Measurements from ENCODE around the gene NEGR1.

NEGR1 gene

GRCh38 chr1:71666609-71667008 lies 615.7 kb downstream of the NEGR1 start:
- no peak for DNase-seq

GRCh38 chr1:71660411-71660810 lies 621.9 kb downstream of the NEGR1 start:
- DNase-seq, result no peak

GRCh38 chr1:71657891-71658679 lies 624.3 kb downstream of the NEGR1 start:
- DNase-seq, result no peak

GRCh38 chr1:71656902-71657301 lies 625.4 kb downstream of the NEGR1 start:
- no peak for DNase-seq

DNA sequence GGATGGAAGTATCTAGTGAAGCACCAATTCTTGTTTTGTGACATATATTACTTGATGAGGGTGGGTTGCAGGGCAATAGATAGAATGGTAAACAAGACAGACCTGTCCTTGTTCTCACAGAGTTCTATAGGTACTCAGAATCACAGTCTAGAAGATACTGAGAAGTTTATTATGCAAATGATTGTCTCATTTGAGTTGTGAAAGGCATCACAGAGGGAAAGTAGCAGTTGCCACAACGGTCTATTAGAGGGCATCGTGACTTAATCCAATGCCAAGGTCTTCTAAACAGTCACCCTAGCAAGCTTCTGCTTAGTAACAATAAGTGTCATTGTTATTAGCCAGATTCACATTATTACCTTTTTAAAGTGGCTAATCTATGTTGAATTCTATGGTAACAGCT lies 626.7 kb downstream of the NEGR1 start:
- DNase-seq, result no peak

- no peak for DNase-seq
Measured at GRCh38 chr1:71653952-71654351, 628.4 kb downstream of the NEGR1 start.

DNA sequence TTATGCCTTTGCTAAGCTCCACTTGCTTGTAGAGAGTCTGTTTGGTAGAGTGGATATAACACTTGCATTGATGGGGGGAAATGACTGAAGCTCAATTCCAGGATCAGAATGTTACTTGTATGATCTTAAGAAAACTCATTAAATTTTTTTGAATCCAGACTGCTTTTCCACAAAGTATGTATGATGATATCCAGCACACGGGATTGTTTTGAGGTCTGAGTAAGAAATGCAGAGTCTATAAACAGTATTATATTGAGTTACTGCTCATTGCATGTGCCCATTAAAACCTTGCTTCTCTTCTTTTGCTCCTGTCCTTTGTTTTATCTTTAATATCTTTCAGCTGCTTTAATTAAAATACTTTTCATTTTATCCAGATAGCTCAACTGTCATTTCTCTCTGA lies 631.1 kb downstream of the NEGR1 start:
- DNase-seq, result no peak

- no peak for DNase-seq
Measured at GRCh38 chr1:71650119-71650518, 632.2 kb downstream of the NEGR1 start.

GRCh38 chr1:71649608-71650007 lies 632.7 kb downstream of the NEGR1 start:
- no peak for DNase-seq

GRCh38 chr1:71647513-71648300 lies 634.6 kb downstream of the NEGR1 start:
- no peak for DNase-seq

- no peak for DNase-seq
Measured at GRCh38 chr1:71645015-71645414, 637.3 kb downstream of the NEGR1 start.

GRCh38 chr1:71641903-71642302 lies 640.4 kb downstream of the NEGR1 start:
- no peak for DNase-seq

GRCh38 chr1:71640998-71641397 lies 641.3 kb downstream of the NEGR1 start:
- no peak for DNase-seq

DNA sequence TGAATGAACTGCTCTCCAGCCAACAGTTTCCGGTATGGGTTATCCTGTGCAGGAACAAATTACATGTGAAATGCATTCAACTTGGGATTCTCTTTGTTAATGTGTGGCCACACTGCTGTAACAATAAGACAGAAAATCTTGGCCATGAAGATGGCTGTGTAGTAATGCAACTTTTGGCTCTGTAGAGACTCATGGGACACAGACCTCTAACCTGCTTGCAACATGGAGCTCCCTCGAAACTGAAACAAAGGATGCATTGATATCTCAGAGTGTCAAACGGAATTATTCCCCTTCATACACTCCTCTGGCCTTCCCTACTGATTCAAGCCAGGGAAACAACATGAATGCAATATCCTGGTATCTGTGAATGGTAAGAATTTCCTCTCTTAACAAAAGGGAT lies 642.2 kb downstream of the NEGR1 start:
- DNase-seq, result no peak

DNA sequence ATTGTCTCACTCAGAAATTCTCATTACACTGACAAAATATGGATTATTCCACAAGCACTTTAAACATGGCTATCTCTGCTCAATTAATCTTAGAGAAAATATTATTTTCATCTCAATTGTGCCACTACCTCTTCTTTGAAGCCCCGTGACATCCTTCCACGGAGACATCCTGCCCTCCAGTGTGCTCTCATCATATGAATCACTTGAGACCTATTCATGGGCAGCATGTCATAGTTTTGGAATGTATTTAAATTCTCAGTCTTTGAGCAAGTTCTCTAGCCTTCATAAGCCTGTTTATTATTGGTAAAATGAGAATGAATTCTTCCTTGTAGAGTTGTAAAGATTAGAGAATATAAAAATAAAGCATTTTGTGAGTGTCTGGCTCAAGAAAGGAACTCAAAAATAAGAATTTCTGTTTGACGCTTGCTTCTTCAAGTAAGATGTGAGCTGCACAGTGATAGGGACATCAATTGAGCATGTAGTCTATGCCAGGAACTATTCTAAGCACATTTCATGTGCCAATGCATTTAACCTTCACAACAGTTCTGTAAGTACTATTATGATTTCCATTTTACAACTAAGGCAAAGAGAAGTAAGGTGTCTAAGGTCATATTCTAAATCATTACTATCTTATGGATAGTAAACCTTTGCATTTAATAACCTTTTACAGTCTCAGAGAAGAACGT lies 644.1 kb downstream of the NEGR1 start:
- DNase-seq, result no peak

DNA sequence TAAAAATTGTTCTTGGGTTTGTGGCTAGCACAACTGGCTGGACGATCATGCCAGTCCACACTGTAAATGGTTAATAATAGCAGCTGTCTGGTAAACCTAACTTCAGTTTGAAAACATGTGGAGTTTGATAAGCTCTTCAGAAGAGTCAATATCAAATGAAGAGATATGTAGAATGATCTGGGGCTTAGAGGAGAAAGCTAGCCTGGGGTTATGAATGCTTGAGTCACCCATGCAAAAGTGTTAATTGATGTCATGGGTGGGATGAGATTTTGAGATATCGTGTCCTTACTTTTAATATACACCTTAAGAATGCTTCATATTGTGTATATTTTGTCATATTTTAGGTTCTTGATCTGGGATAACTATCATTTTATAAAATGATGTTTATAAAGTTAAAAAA lies 646.8 kb downstream of the NEGR1 start:
- DNase-seq, result no peak

DNA sequence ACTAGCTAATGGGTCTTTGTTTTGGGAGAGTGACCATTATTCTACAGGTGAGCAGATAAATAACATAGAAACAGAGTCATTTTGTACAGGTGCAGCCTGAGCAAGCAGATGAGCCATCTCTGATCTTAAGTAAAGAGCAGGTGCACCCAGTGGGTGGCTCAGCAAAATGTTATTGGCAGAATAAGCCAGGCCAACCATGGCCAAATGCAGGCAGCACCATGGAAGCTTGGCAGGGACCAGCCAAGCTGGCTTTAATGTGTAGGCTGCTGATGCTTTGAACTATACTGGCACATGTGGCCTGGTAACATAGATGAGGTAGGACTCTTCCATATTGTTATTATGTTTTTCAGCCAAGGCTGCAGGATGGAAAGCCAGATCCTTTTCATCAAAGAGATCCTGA lies 648.2 kb downstream of the NEGR1 start:
- DNase-seq, result no peak

- DNase-seq, result no peak
Measured at GRCh38 chr1:71630073-71630472, 652.3 kb downstream of the NEGR1 start.

DNA sequence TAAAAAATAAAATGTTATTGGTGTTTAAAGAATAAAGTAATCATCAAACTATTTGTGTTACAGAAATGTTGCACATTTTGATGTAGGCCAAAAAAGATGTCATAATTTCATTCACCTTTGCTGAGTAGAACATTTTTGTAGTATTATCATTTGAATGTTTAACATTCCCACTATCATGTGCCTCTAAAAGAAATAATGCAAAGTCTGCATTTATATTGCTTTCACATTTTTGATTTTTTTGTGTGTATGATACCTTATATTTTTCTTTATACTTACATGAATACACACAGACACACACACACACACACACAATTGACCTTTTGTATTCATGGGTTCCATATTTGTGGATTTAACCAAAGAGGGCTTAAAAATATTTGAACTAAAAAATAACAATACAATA lies 657.3 kb downstream of the NEGR1 start:
- DNase-seq, result no peak

DNA sequence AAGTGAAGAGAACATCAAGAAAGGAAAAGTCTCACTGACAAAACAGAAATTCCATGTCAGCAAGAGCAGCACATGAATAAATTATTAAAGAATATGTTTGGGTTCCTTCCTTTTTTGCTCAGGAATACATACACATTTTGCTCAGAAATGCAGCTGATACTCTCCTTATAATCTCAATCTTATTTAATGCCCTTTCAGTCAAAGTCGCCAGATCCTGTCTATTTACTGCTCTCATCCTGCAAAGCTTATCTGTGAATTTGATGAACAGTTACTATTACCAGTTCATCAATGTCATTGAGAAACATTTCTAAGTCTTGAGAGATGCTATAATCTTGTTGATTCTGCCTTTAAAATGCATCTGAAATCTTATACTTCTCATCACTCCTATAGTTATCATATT lies 658.5 kb downstream of the NEGR1 start:
- DNase-seq, result no peak

- DNase-seq, result no peak
Measured at GRCh38 chr1:71621785-71622184, 660.6 kb downstream of the NEGR1 start.

DNA sequence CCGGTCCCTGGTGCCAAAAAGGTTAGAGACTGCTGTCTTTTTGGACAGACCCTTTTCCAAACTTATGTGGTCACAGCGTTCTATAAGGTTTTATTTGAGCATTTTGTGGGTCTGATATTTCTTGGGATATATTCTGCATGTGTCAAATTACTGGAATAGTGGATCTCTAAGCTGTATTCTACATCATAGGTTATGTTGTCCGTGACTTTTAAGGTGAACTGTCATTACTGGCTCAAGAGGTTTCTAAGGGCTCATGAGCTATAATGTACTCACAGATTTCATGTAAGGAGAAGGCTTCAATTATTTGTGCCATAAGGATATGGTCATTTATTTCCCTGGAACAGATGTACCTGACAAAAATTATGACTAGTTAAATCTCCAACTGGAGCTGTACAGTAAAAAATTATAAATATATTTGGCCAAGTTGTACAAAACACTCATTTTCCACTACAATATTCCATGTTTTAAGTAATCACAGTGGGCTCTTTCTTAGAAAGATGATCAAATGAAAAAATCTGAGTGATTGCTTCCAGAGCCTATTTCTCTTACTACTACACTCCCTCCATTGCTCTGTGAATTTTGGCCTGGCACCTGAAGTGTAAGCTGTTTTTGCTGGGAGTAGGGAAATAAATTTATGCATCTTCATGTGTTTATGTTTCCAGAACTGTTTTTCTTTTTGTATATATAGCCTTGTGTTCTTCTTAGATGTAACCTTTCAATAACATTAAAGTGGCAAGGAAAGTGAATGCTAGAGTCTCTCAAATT lies 663.4 kb downstream of the NEGR1 start:
- DNase-seq, result no peak

- DNase-seq, result no peak
Measured at GRCh38 chr1:71618191-71618590, 664.1 kb downstream of the NEGR1 start.

Data from CD4-positive, alpha-beta T cell treated with Interleukin-21 for 1 hour (primary cell).